ENCODE measurements around the gene TDRD9.
"Not testable (repeated sequence)": the region's sequence is repeated elsewhere in the genome, so short reads cannot be mapped to it uniquely, and the experiment has no call there.

Gene TDRD9

GRCh38 chr14:103892247-103892646 lies 36.0 kb upstream of the TDRD9 start:
- DNase-seq, result no peak

- no peak for DNase-seq
These were observed 34.1 kb upstream of the TDRD9 start for GRCh38 chr14:103894034-103894722.

DNA sequence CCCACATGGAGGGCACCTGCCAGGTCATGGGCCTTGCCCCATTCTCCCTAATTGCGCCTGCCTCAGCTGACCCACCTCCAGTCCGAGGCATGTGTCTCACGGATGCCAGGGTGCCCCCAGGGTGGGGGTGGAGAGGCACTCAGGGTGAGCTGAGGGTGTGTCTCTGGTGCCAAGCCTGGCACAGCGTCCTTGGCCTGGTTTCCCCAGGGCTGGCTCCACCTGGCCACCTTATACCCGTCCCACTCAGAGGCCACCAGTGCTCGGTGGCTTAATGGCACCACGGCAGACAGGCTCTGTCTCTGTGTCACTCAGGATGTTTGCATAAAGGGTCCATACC lies 33.6 kb upstream of the TDRD9 start:
- DNase-seq, result no peak

DNA sequence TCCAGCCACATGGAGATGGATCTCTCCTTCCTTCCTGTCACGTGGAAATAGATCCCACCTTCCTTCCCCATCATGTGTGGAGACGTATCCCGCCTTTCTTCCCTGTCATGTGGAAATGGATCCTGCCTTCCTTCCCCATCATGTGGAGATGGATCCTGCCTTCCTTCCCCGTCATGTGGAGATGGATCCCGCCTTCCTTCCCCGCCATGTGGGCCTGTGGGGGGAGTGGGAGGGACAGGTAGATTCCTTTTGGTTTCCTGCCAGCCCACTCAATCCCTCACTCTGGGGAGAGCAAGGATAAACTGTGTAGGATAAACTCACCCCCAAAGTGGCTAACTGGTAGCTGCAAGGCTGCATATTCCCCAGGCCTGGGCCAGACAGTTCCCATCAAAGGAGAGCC lies 31.7 kb upstream of the TDRD9 start:
- no peak for DNase-seq

GRCh38 chr14:103897075-103897947 lies 30.9 kb upstream of the TDRD9 start:
- DNase-seq, result peak in 1 of 56 donors; percentile 40

DNA sequence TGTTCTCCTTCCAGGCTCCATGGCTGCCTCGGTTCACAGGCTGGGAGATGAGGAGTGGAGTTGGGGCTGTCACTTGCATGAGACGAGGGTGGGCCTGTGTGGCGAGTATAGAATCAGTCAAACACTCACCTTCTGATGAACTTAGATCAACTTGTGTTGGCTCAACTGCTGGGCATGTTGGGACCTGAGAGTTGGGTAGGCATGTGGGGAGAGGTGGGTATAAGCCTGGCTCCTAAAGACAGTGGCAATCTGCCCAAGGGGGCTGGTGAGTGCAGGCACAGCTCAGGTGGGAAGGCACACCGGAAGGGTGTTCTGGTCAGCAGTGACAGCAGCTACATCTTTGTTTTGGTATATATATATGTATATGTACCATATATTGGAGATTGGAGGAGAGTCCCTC lies 30.1 kb upstream of the TDRD9 start:
- no peak for DNase-seq

- DNase-seq, result no peak
These were observed 29.5 kb upstream of the TDRD9 start for GRCh38 chr14:103898711-103899110.

- no peak for DNase-seq
These were observed 28.9 kb upstream of the TDRD9 start for GRCh38 chr14:103899316-103899715.

GRCh38 chr14:103899833-103900232 lies 28.4 kb upstream of the TDRD9 start:
- DNase-seq, result no peak

DNA sequence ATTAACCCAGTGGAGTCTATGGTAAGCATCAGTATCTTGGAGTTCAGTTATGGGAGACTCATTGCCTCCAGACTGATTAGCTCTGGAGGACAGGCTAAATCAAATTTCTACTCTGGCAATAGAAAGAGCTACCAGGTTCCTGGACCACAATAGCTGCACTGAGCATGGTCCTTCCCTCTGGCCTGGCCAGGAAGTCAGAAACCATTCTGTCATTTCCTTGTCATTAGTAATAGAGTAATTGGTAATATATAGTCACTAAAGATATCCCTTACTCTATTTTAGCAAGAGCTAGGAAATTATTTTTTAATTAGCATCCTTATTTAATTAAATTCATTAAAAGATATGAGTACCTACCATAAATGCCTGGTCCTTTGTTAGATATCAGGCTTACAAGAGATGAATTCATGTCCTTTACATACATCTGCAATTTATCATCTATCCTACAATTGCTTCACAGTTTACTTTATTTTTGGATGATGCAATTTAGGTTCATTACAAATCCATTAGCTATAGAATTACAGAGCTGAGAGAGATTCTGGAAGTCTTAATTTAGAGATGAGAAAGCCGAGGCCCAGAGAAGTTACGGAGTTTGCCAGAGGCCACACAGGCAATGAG lies 23.7 kb upstream of the TDRD9 start:
- no peak for DNase-seq

DNA sequence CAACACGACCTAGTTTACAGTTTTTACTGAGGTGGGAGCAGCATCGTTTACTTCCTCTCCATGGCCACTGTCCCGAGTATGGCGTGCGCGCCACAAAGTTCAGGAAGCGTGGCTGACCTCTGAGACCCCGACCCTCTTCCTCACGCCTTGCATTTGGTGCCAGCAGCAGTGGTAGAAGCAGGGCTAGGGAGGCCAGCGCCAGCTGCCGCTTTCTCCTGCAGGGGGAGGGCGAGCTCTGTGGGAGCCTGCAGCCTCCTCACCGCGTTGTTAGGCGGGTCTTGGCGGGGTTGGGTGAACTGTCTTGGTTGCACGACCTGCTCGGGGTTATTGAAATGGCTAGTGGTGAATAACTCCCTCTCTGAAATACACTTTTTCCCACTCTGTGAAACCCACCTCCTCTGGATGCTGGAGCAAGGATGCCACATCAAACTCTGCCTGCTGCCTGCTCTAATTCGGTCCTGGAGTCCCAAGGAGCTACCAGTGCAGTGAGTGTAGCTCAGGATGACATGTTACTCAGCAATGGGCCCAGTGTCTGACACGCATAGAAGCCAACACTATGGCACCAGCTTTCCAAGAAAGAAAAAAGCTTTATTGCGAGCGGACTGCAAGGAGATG lies 22.3 kb upstream of the TDRD9 start:
- no peak for DNase-seq

DNA sequence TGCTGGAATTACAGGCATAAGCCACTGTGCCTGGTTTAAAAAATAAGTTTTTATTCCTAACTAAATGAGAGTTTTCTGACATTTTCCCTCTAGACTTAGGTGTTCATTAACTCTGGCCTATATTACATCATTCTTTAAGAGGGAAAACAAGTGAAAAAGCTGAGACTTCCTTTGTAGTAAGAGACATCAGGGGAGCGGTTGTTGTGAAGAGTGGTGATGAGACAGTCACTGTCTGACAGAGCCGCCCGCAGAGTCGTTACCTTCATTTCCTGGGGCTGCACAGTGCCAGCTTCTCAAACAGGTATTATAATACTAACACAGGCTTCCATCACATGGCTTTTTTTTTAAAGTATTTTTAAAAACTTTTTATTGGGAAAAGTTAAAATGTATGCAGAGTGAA lies 19.7 kb upstream of the TDRD9 start:
- peak in 5 of 56 donors; percentile 13 to 39 (median 29) for DNase-seq

DNA sequence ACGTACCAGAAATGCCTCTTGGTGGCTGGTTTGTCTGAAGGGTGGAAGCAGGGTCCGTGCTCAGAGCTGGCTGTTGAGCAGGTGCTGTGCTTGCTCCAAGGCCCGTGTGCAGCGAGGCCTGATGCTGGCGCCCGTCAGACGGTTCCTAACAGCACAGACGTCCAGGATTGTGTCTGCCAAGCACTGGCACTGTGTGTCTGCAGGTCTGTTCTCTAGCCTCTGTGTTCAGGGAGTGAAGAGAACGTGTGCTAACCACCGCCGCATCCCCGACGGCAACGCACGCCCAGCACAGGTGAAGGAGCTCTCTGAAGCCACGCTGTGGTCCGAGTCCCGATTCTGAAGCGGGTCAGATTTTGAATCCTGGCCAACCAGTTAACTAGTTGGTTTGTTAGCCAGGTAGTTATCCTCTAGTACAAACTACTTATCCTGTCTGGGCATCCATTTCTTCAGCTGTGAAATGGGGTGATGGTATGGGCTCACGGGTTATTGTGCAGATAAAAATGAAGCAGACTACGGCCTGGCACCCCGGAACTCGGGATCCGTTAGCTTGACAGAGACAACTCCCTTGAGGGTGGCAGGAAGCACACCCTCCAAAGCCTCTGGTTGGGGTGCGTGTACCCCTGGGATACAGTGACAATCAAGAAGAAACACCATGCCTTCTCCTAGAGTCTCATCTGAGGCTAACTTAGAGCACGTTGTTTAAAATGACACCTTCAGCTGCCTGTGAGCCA lies 18.6 kb upstream of the TDRD9 start:
- no peak for DNase-seq

DNA sequence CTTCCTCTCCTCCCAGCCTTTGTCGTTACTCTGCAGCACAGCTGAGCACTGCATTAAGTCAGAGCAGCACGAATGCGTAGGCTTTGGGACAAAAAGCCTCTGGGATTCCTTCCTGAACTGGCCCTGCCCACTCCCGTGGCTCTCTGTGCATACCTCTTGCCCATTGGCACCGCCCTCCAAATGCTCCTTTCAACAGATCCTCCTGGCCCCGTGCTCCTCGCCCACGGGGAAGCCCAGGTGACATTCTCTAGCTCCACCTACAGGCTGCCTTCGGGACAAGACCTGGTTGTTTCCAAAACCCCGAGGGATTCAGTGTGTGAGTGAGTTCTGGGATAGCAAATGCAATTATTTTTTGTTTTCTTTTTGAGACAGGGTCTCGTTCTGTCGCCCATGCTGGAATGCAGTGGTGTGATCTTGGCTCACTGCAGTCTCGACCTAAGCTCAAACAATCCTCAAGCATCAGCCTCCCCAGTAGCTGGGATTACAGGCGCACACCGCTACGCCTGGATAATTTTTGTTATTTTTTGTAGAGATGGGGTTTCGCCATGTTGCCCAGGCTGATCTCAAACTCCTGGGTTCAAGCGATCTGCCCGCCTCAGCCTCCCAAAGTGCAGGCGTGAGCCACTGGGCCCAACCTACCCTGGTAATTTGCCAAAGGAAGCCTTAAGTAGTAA lies 17.9 kb upstream of the TDRD9 start:
- peak in 46 of 56 donors; percentile 8 to 83 (median 52) for DNase-seq

GRCh38 chr14:103910984-103911383 lies 17.3 kb upstream of the TDRD9 start:
- no peak for DNase-seq

GRCh38 chr14:103915616-103916015 lies 12.6 kb upstream of the TDRD9 start:
- DNase-seq, result no peak

- peak in 7 of 56 donors; percentile 4 to 33 (median 15) for DNase-seq
These were observed 11.5 kb upstream of the TDRD9 start for GRCh38 chr14:103916636-103917262.

DNA sequence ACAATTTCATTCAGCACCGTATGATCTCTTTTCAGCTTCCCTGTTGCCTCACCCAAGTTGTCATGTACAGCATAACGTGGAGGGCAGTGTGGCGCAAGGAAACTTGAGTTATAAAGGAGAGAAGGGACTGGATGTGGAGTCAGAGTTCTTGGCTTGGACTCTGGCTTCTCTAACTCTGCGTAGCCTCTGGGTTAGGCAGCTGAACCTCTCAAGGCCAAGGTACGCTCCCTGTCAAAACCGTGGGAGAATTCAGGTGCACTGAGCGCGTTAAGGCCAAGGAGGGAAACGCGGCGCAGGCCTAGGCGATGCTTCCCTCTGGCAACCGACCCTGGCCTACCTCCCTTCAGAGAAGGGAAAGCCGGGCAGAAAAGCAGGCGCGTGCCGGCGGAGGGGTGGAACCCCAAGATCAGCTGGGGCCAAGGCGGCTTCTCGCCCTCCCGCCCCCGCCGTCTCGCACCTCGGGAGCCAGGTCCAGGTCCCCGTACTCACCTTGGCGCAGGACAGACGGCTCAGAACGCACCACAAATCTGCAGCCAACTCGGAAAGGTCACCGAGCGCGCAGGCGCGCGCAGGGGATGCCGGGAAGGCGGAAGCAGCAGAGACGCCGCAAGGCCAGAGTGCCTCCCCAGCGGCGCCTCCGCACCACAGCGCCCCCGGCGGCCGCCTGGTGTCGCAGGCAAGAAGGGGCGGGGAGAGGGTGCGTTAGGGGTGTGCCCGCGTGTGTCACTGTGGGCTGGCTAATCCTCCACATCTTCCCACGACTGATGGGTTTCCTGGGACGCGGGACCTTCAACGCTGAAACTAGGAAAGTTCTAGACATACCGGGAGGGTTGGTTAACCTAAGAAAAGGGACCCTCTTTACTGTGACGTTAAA lies 7.0 kb upstream of the TDRD9 start:
- DNase-seq, result peak; percentile 46 to 95 (median 88)

DNA sequence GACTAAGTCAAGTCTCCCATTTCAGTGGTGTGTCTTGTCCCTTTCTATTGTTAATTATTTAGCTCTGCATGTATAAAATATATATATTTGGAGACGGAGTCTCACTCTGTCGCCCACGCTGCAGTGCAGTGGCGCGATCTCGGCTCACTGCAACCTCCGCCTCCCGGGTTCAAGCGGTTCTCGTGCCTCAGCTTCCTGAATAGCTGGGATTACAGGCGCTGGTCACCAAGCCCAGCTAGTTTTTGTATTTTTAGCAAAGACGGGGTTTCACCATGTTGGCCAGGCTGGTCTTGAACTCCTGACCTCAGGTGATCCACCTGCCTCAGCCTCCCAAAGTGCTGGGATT lies 6.4 kb upstream of the TDRD9 start:
- not testable (repeated sequence) for DNase-seq

Measured in nucleus accumbens (tissue), 56 donors.